ENCODE results near the gene KCNIP4. TPM values are rescaled to one million over a fixed set of nuclear protein-coding genes. Genes with fewer than 3 reads are reported as not detected.

Gene KCNIP4
- total RNA-seq, 1 donor from 2014 or later, result 0.59 TPM

GRCh38 chr4:21136051-21136630, 812.4 kb downstream of the KCNIP4 start:
- Histone ChIP-seq H3K4me2 (ENCODE audit: low read length) (no peak overlapping the region), H3K4me1 (ENCODE audit: insufficient read depth, low read length) (no peaks in the 10 kb centered on the region), H3K9ac (ENCODE audit: low read length) (no peak overlapping the region), H3K27ac (ENCODE audit: low read depth, low read length) (no peak overlapping the region), H2AFZ (ENCODE audit: low read depth, low read length) (no peak overlapping the region), H4K20me1 (ENCODE audit: insufficient read depth, low read length) (no peaks in the 10 kb centered on the region), H3K79me2 (ENCODE audit: insufficient read depth, low read length) (no peaks in the 10 kb centered on the region), H3K27me3 (ENCODE audit: insufficient read depth, low read length) (no peaks in the 10 kb centered on the region), H3K4me3 (ENCODE audit: insufficient read depth, low read depth, low read length) (no peak overlapping the region), H3K9me3 (ENCODE audit: insufficient read depth, low read depth, low read length) (no peaks in the 10 kb centered on the region), H3K36me3 (ENCODE audit: insufficient read depth, low read length) (no peaks in the 10 kb centered on the region)
- DNase-seq (ENCODE audit: low read depth), result no peak
- no peaks in the 10 kb centered on the region for H3K9me3 Mint-ChIP-seq (ENCODE audit: unreplicated experiment)
- no peaks in the 10 kb centered on the region for H3K36me3 Mint-ChIP-seq (ENCODE audit: low read depth, unreplicated experiment)
- H3K4me1 Mint-ChIP-seq (ENCODE audit: low read depth, unreplicated experiment), result peaks cover 2% of the 10 kb centered on the region
- H3K27ac Mint-ChIP-seq (ENCODE audit: unreplicated experiment), result no peak overlapping the region
- TF ChIP-seq, protein P1, sequence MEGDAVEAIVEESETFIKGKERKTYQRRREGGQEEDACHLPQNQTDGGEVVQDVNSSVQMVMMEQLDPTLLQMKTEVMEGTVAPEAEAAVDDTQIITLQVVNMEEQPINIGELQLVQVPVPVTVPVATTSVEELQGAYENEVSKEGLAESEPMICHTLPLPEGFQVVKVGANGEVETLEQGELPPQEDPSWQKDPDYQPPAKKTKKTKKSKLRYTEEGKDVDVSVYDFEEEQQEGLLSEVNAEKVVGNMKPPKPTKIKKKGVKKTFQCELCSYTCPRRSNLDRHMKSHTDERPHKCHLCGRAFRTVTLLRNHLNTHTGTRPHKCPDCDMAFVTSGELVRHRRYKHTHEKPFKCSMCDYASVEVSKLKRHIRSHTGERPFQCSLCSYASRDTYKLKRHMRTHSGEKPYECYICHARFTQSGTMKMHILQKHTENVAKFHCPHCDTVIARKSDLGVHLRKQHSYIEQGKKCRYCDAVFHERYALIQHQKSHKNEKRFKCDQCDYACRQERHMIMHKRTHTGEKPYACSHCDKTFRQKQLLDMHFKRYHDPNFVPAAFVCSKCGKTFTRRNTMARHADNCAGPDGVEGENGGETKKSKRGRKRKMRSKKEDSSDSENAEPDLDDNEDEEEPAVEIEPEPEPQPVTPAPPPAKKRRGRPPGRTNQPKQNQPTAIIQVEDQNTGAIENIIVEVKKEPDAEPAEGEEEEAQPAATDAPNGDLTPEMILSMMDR (IDR thresholded peaks at IDR 0.05; ENCODE audit: insufficient read depth, low read depth, low read length), result no peak
- no peak for TF ChIP-seq EZH2 (IDR thresholded peaks at IDR 0.05; ENCODE audit: insufficient read depth, low read length)
- H3K27me3 Mint-ChIP-seq (ENCODE audit: low read depth, unreplicated experiment), result no peaks in the 10 kb centered on the region
- no peak for FAIRE-seq
- no peak overlapping the region for H3K4me3 Mint-ChIP-seq (ENCODE audit: unreplicated experiment)

GRCh38 chr4:21134994-21135393, 813.6 kb downstream of the KCNIP4 start:
- H3K27ac ChIP-seq (ENCODE audit: low read depth, low read length), result no peak overlapping the region
- H3K4me1 Mint-ChIP-seq (ENCODE audit: low read depth, unreplicated experiment), result peaks cover 2% of the 10 kb centered on the region
- no peaks in the 10 kb centered on the region for H3K9me3 Mint-ChIP-seq (ENCODE audit: unreplicated experiment)
- H3K79me2 ChIP-seq (ENCODE audit: insufficient read depth, low read length), result no peaks in the 10 kb centered on the region
- H3K36me3 ChIP-seq (ENCODE audit: insufficient read depth, low read length), result no peaks in the 10 kb centered on the region
- H3K36me3 Mint-ChIP-seq (ENCODE audit: low read depth, unreplicated experiment), result no peaks in the 10 kb centered on the region
- DNase-seq (ENCODE audit: low read depth) (peak; percentile 6), FAIRE-seq (no peak)
- H2AFZ ChIP-seq (ENCODE audit: low read depth, low read length), result no peak overlapping the region
- H3K4me1 ChIP-seq (ENCODE audit: insufficient read depth, low read length), result no peaks in the 10 kb centered on the region
- no peak overlapping the region for H3K9ac ChIP-seq (ENCODE audit: low read length)
- H4K20me1 ChIP-seq (ENCODE audit: insufficient read depth, low read length), result no peaks in the 10 kb centered on the region
- H3K27ac Mint-ChIP-seq (ENCODE audit: unreplicated experiment), result no peak overlapping the region
- no peaks in the 10 kb centered on the region for H3K27me3 Mint-ChIP-seq (ENCODE audit: low read depth, unreplicated experiment)
- H3K4me3 ChIP-seq (ENCODE audit: insufficient read depth, low read depth, low read length), result no peak overlapping the region
- H3K27me3 ChIP-seq (ENCODE audit: insufficient read depth, low read length), result no peaks in the 10 kb centered on the region
- no peaks in the 10 kb centered on the region for H3K9me3 ChIP-seq (ENCODE audit: insufficient read depth, low read depth, low read length)
- no peak overlapping the region for H3K4me3 Mint-ChIP-seq (ENCODE audit: unreplicated experiment)
- no peak overlapping the region for H3K4me2 ChIP-seq (ENCODE audit: low read length)
- TF ChIP-seq, protein P1 (IDR thresholded peaks at IDR 0.05; ENCODE audit: insufficient read depth, low read depth, low read length), result peak; percentile 15
- no peak for TF ChIP-seq EZH2 (IDR thresholded peaks at IDR 0.05; ENCODE audit: insufficient read depth, low read length)

GRCh38 chr4:21130606-21131005, 818.0 kb downstream of the KCNIP4 start:
- no peaks in the 10 kb centered on the region for H3K9me3 ChIP-seq (ENCODE audit: insufficient read depth, low read depth, low read length)
- FAIRE-seq, result no peak

More at GRCh38 chr4:21130606-21131005, 818.0 kb downstream of the KCNIP4 start:
- no peak overlapping the region for H3K9ac ChIP-seq (ENCODE audit: low read length)
- H2AFZ ChIP-seq (ENCODE audit: low read depth, low read length), result no peak overlapping the region
- H3K36me3 ChIP-seq (ENCODE audit: insufficient read depth, low read length), result no peaks in the 10 kb centered on the region
- H3K36me3 Mint-ChIP-seq (ENCODE audit: low read depth, unreplicated experiment), result no peaks in the 10 kb centered on the region
- no peaks in the 10 kb centered on the region for H3K4me1 Mint-ChIP-seq (ENCODE audit: low read depth, unreplicated experiment)
- no peaks in the 10 kb centered on the region for H3K9me3 Mint-ChIP-seq (ENCODE audit: unreplicated experiment)
- no peaks in the 10 kb centered on the region for H3K27me3 ChIP-seq (ENCODE audit: insufficient read depth, low read length)
- H4K20me1 ChIP-seq (ENCODE audit: insufficient read depth, low read length), result no peaks in the 10 kb centered on the region
- no peak overlapping the region for H3K4me2 ChIP-seq (ENCODE audit: low read length)
- H3K27ac ChIP-seq (ENCODE audit: low read depth, low read length), result no peak overlapping the region
- H3K79me2 ChIP-seq (ENCODE audit: insufficient read depth, low read length), result no peaks in the 10 kb centered on the region
- TF ChIP-seq, protein P1 (IDR thresholded peaks at IDR 0.05; ENCODE audit: insufficient read depth, low read depth, low read length), result no peak
- no peak for TF ChIP-seq EZH2 (IDR thresholded peaks at IDR 0.05; ENCODE audit: insufficient read depth, low read length)
- no peak for DNase-seq (ENCODE audit: low read depth)
- H3K4me3 ChIP-seq (ENCODE audit: insufficient read depth, low read depth, low read length), result no peak overlapping the region
- no peak overlapping the region for H3K27ac Mint-ChIP-seq (ENCODE audit: unreplicated experiment)
- no peaks in the 10 kb centered on the region for H3K4me1 ChIP-seq (ENCODE audit: insufficient read depth, low read length)
- no peaks in the 10 kb centered on the region for H3K27me3 Mint-ChIP-seq (ENCODE audit: low read depth, unreplicated experiment)
- no peak overlapping the region for H3K4me3 Mint-ChIP-seq (ENCODE audit: unreplicated experiment)
